Testis (tissue), 3 donors: ENCODE results near the gene FAM131C. TPM values are rescaled to one million over a fixed set of nuclear protein-coding genes. Genes with fewer than 3 reads are reported as not detected.
A peak's percentile ranks its signal among the peaks of the same experiment; 100 is the strongest.
"Not testable (repeated sequence)": the region's sequence is repeated elsewhere in the genome, so short reads cannot be mapped to it uniquely, and the experiment has no call there.

Experiments used
- DNase-seq: peaks from one replicate; pipeline ENCODE4 v3.0.0-alpha.2; 2019
- H3K27ac ChIP-seq, 2 donors: fragments of 200-600 bp; sonication (generic); one replicate each; pipeline ENCODE4 v1.5.1; 2019
- H3K27me3 ChIP-seq: fragments of 200-600 bp; sonication (generic); one replicate; pipeline ENCODE4 v1.5.1; 2019
- H3K36me3 ChIP-seq: fragments of 200-600 bp; sonication (generic); one replicate; pipeline ENCODE4 v1.5.1; 2017; ENCODE audit warnings: low read depth; ENCODE audit errors: missing control alignments
- H3K4me1 ChIP-seq: fragments of 200-600 bp; sonication (generic); one replicate; pipeline ENCODE4 v1.5.1; 2019
- H3K4me3 ChIP-seq, 2 donors: fragments of 200-600 bp; sonication (generic); one replicate each; pipeline ENCODE4 v1.5.1; 2017 to 2019
- H3K9me3 ChIP-seq: fragments of 200-600 bp; sonication (generic); one replicate; pipeline ENCODE4 v1.5.1; 2017
- CTCF ChIP-seq, 3 experiments: fragments of 450-650 bp in 2 of 3; fragments of 200-600 bp in 1 of 3; sonication (generic) in 1 of 3; IDR thresholded peaks; one replicate each; pipeline ENCODE4 v1.5.1; 2016 to 2019; ENCODE audit warnings: antibody characterized with exemption in 3 of 3, mild to moderate bottlenecking in 2 of 3, moderate library complexity in 1 of 3
- POLR2A ChIP-seq: fragments of 450-650 bp; IDR thresholded peaks from one replicate; pipeline ENCODE4 v1.6.1; 2017; ENCODE audit warnings: antibody characterized with exemption, mild to moderate bottlenecking, moderate library complexity
- WGBS, 2 donors: methylation state at CpG; one replicate each; pipeline ENCODE4 v1.1.5; 2018; 5-methylcytosine and 5-hydroxymethylcytosine counted together
- intact Hi-C: fragments of 100-400 bp; cut with DNase I; formaldehyde crosslinking; loops from one replicate; pipeline ENCODE4 v1.15.1; 2023; ENCODE audit warnings: low total_unique reads
- polyA plus RNA-seq: library from polyadenylated mRNA; stranded (reverse); fragments of 350-450 nt; fragmentation: Illumina TruSeq; extraction: RNeasy Lipid Tissue Mini Kit (QIAGEN cat#74804); gene quantifications from one replicate; pipeline ENCODE4 v1.2.3, GENCODE V29; 2014; ENCODE audit warnings: low read depth, low replicate concordance; ENCODE audit not compliant: insufficient read depth
- total RNA-seq, 2 donors: library from RNA; depleted of rRNA; stranded (reverse); fragments of >200 nt; gene quantifications; one replicate each; pipeline ENCODE4 v1.2.3, GENCODE V29; 2016

The FAM131C gene
- total and polyA plus RNA-seq, 3 donors from 2014 or later, result 0.42 to 1.2 (median 0.87) TPM

- intact Hi-C loops, result no loop called here
- no peak for DNase-seq
- Histone ChIP-seq H3K27me3 (no peaks in the 10 kb centered on the region), H3K27ac (no peak overlapping the region), H3K36me3 (no peaks in the 10 kb centered on the region), H3K4me1 (peaks cover 9% of the 10 kb centered on the region), H3K4me3 (no peak overlapping the region), H3K9me3 (no peaks in the 10 kb centered on the region)
- 90 to 91% methylated on average over 4 of the region's 4 CpGs for WGBS, 2 donors
- no peak for TF ChIP-seq CTCF (IDR thresholded peaks at IDR 0.05)
- no peak for TF ChIP-seq POLR2A
Observed at GRCh38 chr1:16066245-16066644, 7.2 kb downstream of the FAM131C start.

- H3K36me3 ChIP-seq, result no peaks in the 10 kb centered on the region
- no peaks in the 10 kb centered on the region for H3K27me3 ChIP-seq
- H3K4me1 ChIP-seq, result peaks cover 9% of the 10 kb centered on the region
- WGBS, 2 donors, result 86 to 98% methylated on average over 8 of the region's 8 CpGs
- H3K9me3 ChIP-seq, result no peaks in the 10 kb centered on the region
- intact Hi-C loops, result no loop called here
- H3K4me3 ChIP-seq, result no peak overlapping the region
- DNase-seq, result no peak
- H3K27ac ChIP-seq, result no peak overlapping the region
- no peak for TF ChIP-seq CTCF (IDR thresholded peaks at IDR 0.05)
- TF ChIP-seq POLR2A, result no peak
Observed at GRCh38 chr1:16065269-16065576, 8.2 kb downstream of the FAM131C start.

- TF ChIP-seq POLR2A (no peak), CTCF (IDR thresholded peaks at IDR 0.05) (no peak)
- intact Hi-C loops, result no loop called here
- 55 to 69% methylated on average over 13 of the region's 13 CpGs for WGBS, 2 donors
Observed at GRCh38 chr1:16064536-16065268, 8.7 kb downstream of the FAM131C start.

GRCh38 chr1:16063921-16064320 lies 9.5 kb downstream of the FAM131C start:
- WGBS, 2 donors, result 74 to 79% methylated on average over 9 of the region's 9 CpGs
- intact Hi-C loops, result no loop called here
- H3K9me3 ChIP-seq, result no peaks in the 10 kb centered on the region
- no peaks in the 10 kb centered on the region for H3K36me3 ChIP-seq
- no peak overlapping the region for H3K27ac ChIP-seq
- TF ChIP-seq CTCF (IDR thresholded peaks at IDR 0.05) (no peak), POLR2A (no peak)
- H3K27me3 ChIP-seq, result no peaks in the 10 kb centered on the region
- H3K4me3 ChIP-seq, result no peak overlapping the region
- H3K4me1 ChIP-seq, result peaks cover 9% of the 10 kb centered on the region
- DNase-seq, result no peak

More at GRCh38 chr1:16064536-16065268, 8.7 kb downstream of the FAM131C start:
- H3K4me3 ChIP-seq, result no peak overlapping the region
- H3K36me3 ChIP-seq, result no peaks in the 10 kb centered on the region
- H3K9me3 ChIP-seq, result no peaks in the 10 kb centered on the region
- DNase-seq, result peak; percentile 57
- no peak overlapping the region for H3K27ac ChIP-seq
- peaks cover 9% of the 10 kb centered on the region for H3K4me1 ChIP-seq
- H3K27me3 ChIP-seq, result no peaks in the 10 kb centered on the region

- no peak overlapping the region for H3K4me3 ChIP-seq
- intact Hi-C loops, result no loop called here
Observed at GRCh38 chr1:16063226-16063829, 10.1 kb downstream of the FAM131C start.

GRCh38 chr1:16062687-16063075 lies 10.8 kb downstream of the FAM131C start:
- H3K4me1 ChIP-seq, H3K27ac ChIP-seq, H3K27me3 ChIP-seq, DNase-seq, H3K4me3 ChIP-seq, H3K36me3 ChIP-seq, H3K9me3 ChIP-seq, intact Hi-C loops: not testable (repeated sequence)
- 90 to 97% methylated on average over 9 of the region's 9 CpGs for WGBS, 2 donors

More at GRCh38 chr1:16063226-16063829, 10.1 kb downstream of the FAM131C start:
- H3K9me3 ChIP-seq, result no peaks in the 10 kb centered on the region
- TF ChIP-seq CTCF (IDR thresholded peaks at IDR 0.05), result no peak
- no peak for TF ChIP-seq POLR2A
- H3K27me3 ChIP-seq, result no peaks in the 10 kb centered on the region
- 93% methylated on average over 15 of the region's 15 CpGs for WGBS, 2 donors
- H3K27ac ChIP-seq, result no peak overlapping the region
- H3K36me3 ChIP-seq, result no peaks in the 10 kb centered on the region
- DNase-seq, result no peak
- peaks cover 4% of the 10 kb centered on the region for H3K4me1 ChIP-seq

- 88 to 94% methylated on average over 6 to 18 of the region's 18 CpGs for WGBS, 2 donors
- H3K9me3 ChIP-seq, H3K27ac ChIP-seq, H3K27me3 ChIP-seq, H3K4me3 ChIP-seq, H3K36me3 ChIP-seq, intact Hi-C loops, H3K4me1 ChIP-seq, DNase-seq: not testable (repeated sequence)
Observed at GRCh38 chr1:16061989-16062686, 11.3 kb downstream of the FAM131C start.
